ENCODE measurements around the gene PRR29.
A peak's percentile ranks its signal among the peaks of the same experiment; 100 is the strongest.
"Not testable (repeated sequence)": the region's sequence is repeated elsewhere in the genome, so short reads cannot be mapped to it uniquely, and the experiment has no call there.

PRR29 gene

DNA sequence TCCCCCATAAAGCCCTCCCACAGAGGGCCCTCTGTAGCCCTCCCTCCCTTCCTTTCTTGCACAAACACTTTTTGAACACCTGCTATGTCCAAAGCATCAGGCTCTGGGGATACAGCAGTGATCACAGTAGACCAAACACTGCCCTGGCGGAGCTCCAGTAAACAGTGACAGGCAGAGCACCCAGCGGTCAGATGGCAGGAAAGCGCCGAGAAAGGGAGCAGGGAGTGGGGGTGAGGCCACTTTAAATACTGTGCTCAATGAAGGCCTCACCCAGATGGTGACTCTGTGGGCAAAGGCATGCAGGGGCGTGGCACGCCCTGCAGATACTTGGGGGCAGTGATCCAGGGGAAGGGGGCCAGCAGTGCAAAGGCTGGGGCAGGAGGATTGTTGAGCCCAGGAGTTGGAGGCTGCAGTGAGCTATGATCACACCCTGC is 7.6 kb downstream of the PRR29 start:
- Histone ChIP-seq H3K4me3 (ENCODE audit: low read depth, low read length) (no peak overlapping the region), H3K79me2 (no peaks in the 10 kb centered on the region), H3K27me3 (ENCODE audit: control insufficient read depth, insufficient read depth, low read length) (no peaks in the 10 kb centered on the region), H3K36me3 (ENCODE audit: control insufficient read depth, insufficient read depth, low read length) (no peaks in the 10 kb centered on the region), H2AFZ (no peak overlapping the region), H3K9ac (no peak overlapping the region), H3K4me1 (no peaks in the 10 kb centered on the region), H3K27ac (peak overlapping the region; percentile 8), H3K9me3 (ENCODE audit: control insufficient read depth, low read length) (no peaks in the 10 kb centered on the region), H3K4me2 (ENCODE audit: low read length) (no peak overlapping the region)
- TF ChIP-seq CTCF (IDR thresholded peaks at IDR 0.05) = no peak

GRCh38 chr17:64006361-64007088 is 8.4 kb downstream of the PRR29 start:
- no peaks in the 10 kb centered on the region for H3K4me1 ChIP-seq
- no peaks in the 10 kb centered on the region for H3K27me3 ChIP-seq (ENCODE audit: control insufficient read depth, insufficient read depth, low read length)
- H3K4me3 ChIP-seq (ENCODE audit: low read depth, low read length) = no peak overlapping the region
- no peaks in the 10 kb centered on the region for H3K36me3 ChIP-seq (ENCODE audit: control insufficient read depth, insufficient read depth, low read length)
- no peak overlapping the region for H3K9ac ChIP-seq
- H3K4me2 ChIP-seq (ENCODE audit: low read length) = no peak overlapping the region
- peak overlapping the region; percentile 36 for H3K27ac ChIP-seq
- H3K9me3 ChIP-seq (ENCODE audit: control insufficient read depth, low read length) = no peaks in the 10 kb centered on the region
- no peaks in the 10 kb centered on the region for H3K79me2 ChIP-seq
- no peak overlapping the region for H2AFZ ChIP-seq
- TF ChIP-seq CTCF (IDR thresholded peaks at IDR 0.05) = no peak

DNA sequence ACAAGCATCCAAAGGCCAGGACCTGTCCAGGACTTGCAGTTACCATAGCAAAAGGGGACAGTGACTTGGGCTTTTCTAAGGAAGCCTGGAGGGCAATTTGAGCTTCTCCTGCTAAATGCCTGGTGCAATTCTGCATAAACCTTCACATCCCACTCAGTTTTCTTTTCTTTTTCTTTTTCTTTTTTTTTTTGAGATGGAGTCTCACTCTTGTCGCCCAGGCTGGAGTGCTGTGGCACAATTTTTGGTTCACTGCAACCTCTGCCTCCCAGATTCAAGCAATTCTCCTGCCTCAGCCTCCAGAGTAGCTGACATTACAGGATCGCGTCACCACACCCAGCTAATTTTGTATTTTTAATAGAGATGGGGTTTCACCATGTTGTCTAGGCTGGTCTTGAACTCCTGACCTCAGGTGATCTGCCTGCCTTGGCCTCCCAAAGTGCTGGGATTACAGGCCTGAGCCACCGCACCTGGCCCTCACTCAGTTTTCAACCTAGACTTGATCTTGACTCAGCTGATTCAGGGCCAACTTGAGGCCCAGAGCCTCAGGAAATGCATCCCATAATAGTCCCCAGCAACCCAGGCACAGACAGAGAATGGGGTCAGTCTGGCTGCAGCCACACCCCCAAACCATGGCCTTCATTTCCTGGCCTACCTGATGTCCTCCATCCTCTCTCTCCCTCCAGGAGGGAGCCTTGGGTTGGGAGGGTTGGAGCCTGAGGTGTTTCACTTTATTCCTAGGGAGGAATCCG is 9.1 kb downstream of the PRR29 start:
- not testable (repeated sequence) for H3K4me1 ChIP-seq; H3K9me3 ChIP-seq (ENCODE audit: control insufficient read depth, low read length); H3K27me3 ChIP-seq (ENCODE audit: control insufficient read depth, insufficient read depth, low read length); H2AFZ ChIP-seq; H3K9ac ChIP-seq; H3K36me3 ChIP-seq (ENCODE audit: control insufficient read depth, insufficient read depth, low read length); H3K4me2 ChIP-seq (ENCODE audit: low read length); H3K79me2 ChIP-seq; H3K4me3 ChIP-seq (ENCODE audit: low read depth, low read length)
- H3K27ac ChIP-seq = peak overlapping the region; percentile 27

DNA sequence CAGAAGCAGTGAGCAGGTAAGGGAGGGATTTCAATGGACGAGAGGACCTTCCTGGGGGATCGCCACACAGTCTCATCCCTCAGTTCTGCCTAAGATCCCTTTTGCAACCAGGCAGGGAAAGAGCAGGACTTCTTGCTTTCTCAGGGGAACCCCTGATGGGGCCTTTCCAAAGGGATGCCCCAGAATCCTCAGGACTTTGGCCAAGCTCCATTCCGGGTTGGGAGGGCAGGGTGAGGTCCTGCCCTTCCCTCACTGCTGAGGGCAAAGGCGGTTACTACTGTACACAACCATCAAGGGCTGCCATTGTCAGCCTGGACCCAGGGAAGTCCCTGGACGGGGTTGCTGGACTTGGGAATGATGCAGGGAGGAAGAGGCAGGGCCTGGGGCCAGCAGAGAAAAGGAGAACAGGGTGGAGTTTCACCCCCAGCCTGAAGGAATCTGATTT is 9.7 kb downstream of the PRR29 start:
- Histone ChIP-seq H3K4me1 (no peaks in the 10 kb centered on the region), H3K27me3 (ENCODE audit: control insufficient read depth, insufficient read depth, low read length) (no peaks in the 10 kb centered on the region), H3K4me3 (ENCODE audit: low read depth, low read length) (no peak overlapping the region), H3K36me3 (ENCODE audit: control insufficient read depth, insufficient read depth, low read length) (no peaks in the 10 kb centered on the region), H3K27ac (peak overlapping the region; percentile 29), H3K9ac (no peak overlapping the region), H3K79me2 (no peaks in the 10 kb centered on the region), H3K9me3 (ENCODE audit: control insufficient read depth, low read length) (no peaks in the 10 kb centered on the region), H3K4me2 (ENCODE audit: low read length) (no peak overlapping the region), H2AFZ (no peak overlapping the region)
- no peak for TF ChIP-seq CTCF (IDR thresholded peaks at IDR 0.05)

- no peaks in the 10 kb centered on the region for H3K36me3 ChIP-seq (ENCODE audit: control insufficient read depth, insufficient read depth, low read length)
- H3K9ac ChIP-seq = no peak overlapping the region
- H3K27me3 ChIP-seq (ENCODE audit: control insufficient read depth, insufficient read depth, low read length) = no peaks in the 10 kb centered on the region
- TF ChIP-seq CTCF (IDR thresholded peaks at IDR 0.05) = no peak
- H3K4me2 ChIP-seq (ENCODE audit: low read length) = no peak overlapping the region
- H2AFZ ChIP-seq = no peak overlapping the region
- no peaks in the 10 kb centered on the region for H3K4me1 ChIP-seq
- H3K79me2 ChIP-seq = no peaks in the 10 kb centered on the region
- H3K27ac ChIP-seq = peak overlapping the region; percentile 29
- no peaks in the 10 kb centered on the region for H3K9me3 ChIP-seq (ENCODE audit: control insufficient read depth, low read length)
- H3K4me3 ChIP-seq (ENCODE audit: low read depth, low read length) = no peak overlapping the region
Observed at GRCh38 chr17:64008346-64008745, 10.2 kb downstream of the PRR29 start.

Data from parathyroid adenoma (tissue), 2 donors.